H1 (cell line): Measurements from ENCODE around the gene ACLY. TPM values are rescaled to one million over a fixed set of nuclear protein-coding genes. Genes with fewer than 3 reads are reported as not detected.
A peak's percentile ranks its signal among the peaks of the same experiment; 100 is the strongest.

Experiments used
- CTCF ChIA-PET: fragments of 300-600 bp; sonication (Branson Sonifier 250); formaldehyde crosslinking; loops from one replicate; lab custom pipeline; 2021; ENCODE audit not compliant: partially characterized antibody; lab: Charles Lee
- POLR2A ChIA-PET: fragments of 300-600 bp; sonication (Branson Sonifier 250); formaldehyde crosslinking; loops from one replicate; lab custom pipeline; 2021; ENCODE audit warnings: inconsistent platforms; ENCODE audit not compliant: partially characterized antibody; lab: Charles Lee
- DNase-seq, 2 experiments: peaks; one replicate each; pipeline versions ENCODE4 v3.0.0 to v3.0.0-alpha.2; 2010 to 2022; ENCODE audit warnings: low spot score in 2 of 2, low read depth in 1 of 2, mixed read lengths in 1 of 2
- FAIRE-seq: peaks from 2 replicates; lab custom pipeline; 2011; peaks lifted over from hg19 to GRCh38; lab: Jason Lieb, UNC
- H2AFZ ChIP-seq: 2 replicates; pipeline ENCODE4 v1.8.1; 2012; ENCODE audit warnings: low read length, inconsistent platforms
- H2AK5ac ChIP-seq: 2 replicates; pipeline ENCODE4 v1.6.1; 2013; ENCODE audit warnings: low read depth, low read length
- H2BK120ac ChIP-seq: replicated peaks from 2 replicates; pipeline ENCODE3; 2013; ENCODE audit warnings: low read depth, low read length, inconsistent platforms
- H2BK12ac ChIP-seq: 2 replicates; pipeline ENCODE4 v1.6.1; 2013; ENCODE audit warnings: low read depth, low read length
- H2BK15ac ChIP-seq: 2 replicates; pipeline ENCODE4 v1.6.1; 2013; ENCODE audit warnings: low read length
- H2BK20ac ChIP-seq: 2 replicates; pipeline ENCODE4 v1.6.1; 2013; ENCODE audit warnings: low read length
- H2BK5ac ChIP-seq: 2 replicates; pipeline ENCODE4 v1.6.1; 2013; ENCODE audit warnings: low read depth, low read length
- H3K14ac ChIP-seq: 2 replicates; pipeline ENCODE4 v1.6.1; 2013; ENCODE audit warnings: inconsistent platforms; ENCODE audit not compliant: insufficient read length
- H3K18ac ChIP-seq: 2 replicates; pipeline ENCODE4 v1.6.1; 2013; ENCODE audit warnings: low read length; ENCODE audit errors: extremely low read depth
- H3K23ac ChIP-seq: 2 replicates; pipeline ENCODE4 v1.6.1; 2013; ENCODE audit warnings: inconsistent platforms; ENCODE audit not compliant: insufficient read length
- H3K23me2 ChIP-seq: 2 replicates; pipeline ENCODE4 v1.6.1; 2013; ENCODE audit warnings: low read depth, low read length
- H3K27ac ChIP-seq: 2 replicates; pipeline ENCODE4 v1.6.1; 2011; ENCODE audit warnings: low read depth, low read length, inconsistent platforms
- H3K27me3 ChIP-seq, 4 experiments: replicated peaks in 1 of 4; 1 replicate in 1 of 4; 2 replicates in 3 of 4; pipeline versions ENCODE4 v1.6.1 to v1.8.1; 2011 to 2013; ENCODE audit warnings: low read length in 3 of 4, mild to moderate bottlenecking in 3 of 4, inconsistent platforms in 2 of 4, mixed read lengths in 2 of 4, moderate library complexity in 1 of 4; ENCODE audit not compliant: control insufficient read depth in 3 of 4, insufficient read depth in 3 of 4; ENCODE audit errors: extremely low read depth in 1 of 4
- H3K36me3 ChIP-seq, 4 experiments: 2 replicates each; pipeline versions ENCODE4 v1.6.1 to v1.8.1; 2011 to 2013; ENCODE audit warnings: mild to moderate bottlenecking in 4 of 4, low read length in 3 of 4, moderate library complexity in 2 of 4, control low read depth in 1 of 4, inconsistent platforms in 1 of 4; ENCODE audit not compliant: insufficient read depth in 4 of 4, control insufficient read depth in 2 of 4
- H3K4ac ChIP-seq: replicated peaks from 2 replicates; pipeline ENCODE3; 2013; ENCODE audit warnings: low read length, low read depth, mixed read lengths, inconsistent platforms; ENCODE audit not compliant: insufficient read length
- H3K4me1 ChIP-seq, 4 experiments: replicated peaks in 1 of 4; 1 replicate in 1 of 4; 2 replicates in 3 of 4; pipeline versions ENCODE4 v1.6.1 to v1.8.1; 2011 to 2013; ENCODE audit warnings: low read length in 3 of 4, inconsistent platforms in 2 of 4, mixed read lengths in 1 of 4; ENCODE audit not compliant: insufficient read depth in 4 of 4, control insufficient read depth in 3 of 4
- H3K4me2 ChIP-seq, 2 experiments: 2 replicates each; pipeline versions ENCODE4 v1.6.1 to v1.8.1; 2011 to 2013; ENCODE audit warnings: low read depth in 2 of 2, low read length in 2 of 2, control low read depth in 1 of 2, inconsistent platforms in 1 of 2, mild to moderate bottlenecking in 1 of 2; ENCODE audit not compliant: insufficient read depth in 1 of 2
- H3K4me3 ChIP-seq, 4 experiments: fragments of 200-600, 300-600 bp in 1 of 4; sonication (generic), shearing (Covaris generic), sonication (Bioruptor Twin) in 1 of 4; 2 replicates each; pipeline versions ENCODE4 v1.5.1 to v1.8.1; 2011 to 2016; ENCODE audit warnings: low read length in 4 of 4, low read depth in 3 of 4, control low read depth in 2 of 4, inconsistent platforms in 2 of 4, mild to moderate bottlenecking in 2 of 4, mixed read lengths in 1 of 4, moderate library complexity in 1 of 4; ENCODE audit not compliant: insufficient read depth in 2 of 4; ENCODE audit errors: extremely low read depth in 1 of 4
- H3K56ac ChIP-seq: replicated peaks from 2 replicates; pipeline ENCODE3; 2013; ENCODE audit warnings: low read depth, mild to moderate bottlenecking, mixed read lengths, low read length, inconsistent platforms; ENCODE audit not compliant: insufficient read length
- H3K79me1 ChIP-seq: 2 replicates; pipeline ENCODE4 v1.6.1; 2013; ENCODE audit warnings: low read depth, low read length, control low read depth
- H3K79me2 ChIP-seq, 2 experiments: 2 replicates each; pipeline versions ENCODE4 v1.6.1 to v1.8.1; 2012 to 2013; ENCODE audit warnings: low read length in 2 of 2, mild to moderate bottlenecking in 2 of 2, inconsistent platforms in 1 of 2; ENCODE audit not compliant: insufficient read depth in 2 of 2, control insufficient read depth in 1 of 2
- H3K9ac ChIP-seq, 4 experiments: replicated peaks in 1 of 4; 1 replicate in 1 of 4; 2 replicates in 3 of 4; pipeline versions ENCODE4 v1.6.1 to v1.8.1; 2011 to 2013; ENCODE audit warnings: low read depth in 3 of 4, low read length in 3 of 4, control low read depth in 2 of 4, mild to moderate bottlenecking in 2 of 4, moderate library complexity in 2 of 4, inconsistent platforms in 1 of 4; ENCODE audit errors: extremely low read depth in 1 of 4
- H3K9me3 ChIP-seq, 2 experiments: 2 replicates each; pipeline versions ENCODE4 v1.6.1 to v1.8.1; 2012 to 2013; ENCODE audit warnings: mild to moderate bottlenecking in 2 of 2, moderate library complexity in 2 of 2, control low read depth in 1 of 2, inconsistent platforms in 1 of 2, low read depth in 1 of 2, low read length in 1 of 2, mixed read lengths in 1 of 2; ENCODE audit not compliant: insufficient read depth in 2 of 2
- H4K20me1 ChIP-seq, 2 experiments: replicated peaks in 1 of 2; 2 replicates each; pipeline versions ENCODE3 to v1.8.1; 2011 to 2013; ENCODE audit warnings: inconsistent platforms in 2 of 2, low read length in 2 of 2, mild to moderate bottlenecking in 1 of 2; ENCODE audit not compliant: insufficient read depth in 2 of 2, control insufficient read depth in 1 of 2
- H4K5ac ChIP-seq: 2 replicates; pipeline ENCODE4 v1.6.1; 2013; ENCODE audit warnings: low read length, low read depth, mixed read lengths, inconsistent platforms; ENCODE audit not compliant: insufficient read length
- H4K8ac ChIP-seq: 2 replicates; pipeline ENCODE4 v1.8.0; 2013; ENCODE audit warnings: mild to moderate bottlenecking, moderate library complexity, low read length, inconsistent platforms; ENCODE audit not compliant: insufficient read depth; ENCODE audit errors: extremely low read depth
- H4K91ac ChIP-seq: replicated peaks from 2 replicates; pipeline ENCODE3; 2013; ENCODE audit warnings: low read length, mixed read lengths, inconsistent platforms; ENCODE audit not compliant: insufficient read length
- CBX5 ChIP-seq: fragments of 300-800, 300-1000 bp; sonication (generic); IDR thresholded peaks from 2 replicates; pipeline ENCODE4 v1.7.1; 2016; ENCODE audit warnings: antibody characterized with exemption, low read length, low read depth
- JUND ChIP-seq: IDR thresholded peaks from 2 replicates; pipeline ENCODE4 v1.6.1; 2011; ENCODE audit warnings: mild to moderate bottlenecking, improper control_type of control experiment, low read length
- PHF8 ChIP-seq: fragments of 200-600 bp; sonication (generic); conservative IDR thresholded peaks from 2 replicates; pipeline ENCODE4 v1.7.1; 2012; ENCODE audit warnings: low read depth, mild to moderate bottlenecking, inconsistent platforms, low read length, moderate library complexity
- POLR2A ChIP-seq, 2 experiments: IDR thresholded peaks; 1 replicate in 1 of 2; 2 replicates in 1 of 2; pipeline ENCODE4 v1.6.1; 2011; ENCODE audit warnings: low read depth in 2 of 2, low read length in 2 of 2, mild to moderate bottlenecking in 2 of 2; ENCODE audit errors: control extremely low read depth in 1 of 2
- POLR2AphosphoS5 ChIP-seq: IDR thresholded peaks from 2 replicates; pipeline ENCODE4 v1.6.1; 2011; ENCODE audit warnings: low read depth, low read length
- YY1 ChIP-seq: IDR thresholded peaks from 2 replicates; pipeline ENCODE4 v1.6.1; 2011; ENCODE audit warnings: low read depth, mild to moderate bottlenecking, low read length
- WGBS, 2 experiments: shearing (Covaris generic) in 1 of 2; methylation state at CpG; one replicate each; pipeline versions ENCODE4 v1.1.6 to v1.1.7; 2013 to 2015; ENCODE audit warnings: low lambda C conversion rate in 2 of 2, mixed read lengths in 2 of 2, inconsistent platforms in 1 of 2, low coverage in 1 of 2, missing lambda C conversion rate in 1 of 2; ENCODE audit not compliant: insufficient replicate concordance in 2 of 2, insufficient coverage in 1 of 2, insufficient read length in 1 of 2; ENCODE audit errors: extremely low coverage in 1 of 2, missing lambda C conversion rate in 1 of 2; 5-methylcytosine and 5-hydroxymethylcytosine counted together
- polyA plus RNA-seq, 7 experiments: library from polyadenylated mRNA; depleted of rRNA in 3 of 7; stranded (reverse) in 5 of 7; unstranded in 2 of 7; fragments of >200 nt in 5 of 7; fragments of 200-250 nt in 2 of 7; gene quantifications; 1 replicate in 5 of 7; 2 replicates in 1 of 7; 4 replicates in 1 of 7; pipeline versions ENCODE4 v1.2.1 to v1.2.3, GENCODE V29; 2011 to 2013; ENCODE audit warnings: missing spikeins in 2 of 7, mixed read lengths in 2 of 7
- total RNA-seq: library from RNA; stranded (reverse); fragmentation: NEBNext Ultra II Directional; extraction: Animal tissue kit (Norgen Biotek cat#: 25700); gene quantifications from 2 replicates; pipeline ENCODE4 v1.2.1, GENCODE V29; 2021
- TF ChIP-seq, protein P1 (sequence below): IDR thresholded peaks from 2 replicates; pipeline ENCODE4 v1.6.1; 2012; ENCODE audit warnings: inconsistent platforms

ACLY gene
- total and polyA plus RNA-seq, 2 of the 8 experiments (the other 6 are each of a cell fraction or from before 2014, with no cell fraction given): 167 to 393 TPM

DNA sequence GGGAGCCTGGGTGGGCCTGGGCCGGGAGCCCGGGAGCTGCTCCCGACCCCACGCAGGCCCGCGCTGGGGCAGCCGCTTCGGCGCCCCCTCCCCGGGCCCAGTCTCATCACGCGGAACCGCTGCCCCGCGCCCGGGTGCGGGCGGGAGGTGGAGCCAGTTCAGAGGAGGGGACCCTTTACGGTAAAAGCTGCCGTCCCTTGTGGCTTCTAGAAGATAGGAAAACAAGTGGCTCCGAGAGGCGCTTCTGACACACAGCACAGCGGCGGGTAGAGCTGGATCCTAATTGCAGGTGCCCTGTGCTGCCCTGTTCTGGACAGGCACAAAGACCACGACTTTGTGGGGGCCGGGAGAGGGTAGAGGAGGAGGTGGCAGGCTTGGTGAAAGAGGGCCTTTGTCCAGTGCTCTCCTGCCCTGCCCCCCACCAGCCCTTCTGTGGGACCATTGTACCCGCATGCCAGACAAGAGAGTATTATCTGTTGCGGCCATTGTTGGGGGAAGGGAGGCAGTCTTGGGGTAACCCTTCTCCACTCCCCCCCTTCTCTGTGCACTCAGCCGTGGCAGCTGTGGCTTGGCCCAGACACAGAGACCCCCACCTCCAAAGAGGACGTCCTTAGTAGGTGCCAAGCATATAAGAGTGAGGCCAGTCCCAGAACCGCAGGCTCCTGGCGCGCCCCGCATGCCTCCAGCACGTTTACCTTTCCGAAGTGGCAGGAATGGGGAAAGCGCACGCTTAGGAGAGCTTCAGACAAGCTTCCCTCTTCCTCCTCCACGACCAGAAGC, 48.6 kb upstream of the ACLY start:
- H4K5ac ChIP-seq: no peak overlapping the region
- TF ChIP-seq JUND: no peak
- peak; percentile 69; the same call in 1 of the 2 replicates for TF ChIP-seq YY1
- no peak for TF ChIP-seq CBX5
- TF ChIP-seq PHF8: peak; percentile 1; the same call in 1 of the 2 replicates
- TF ChIP-seq, protein P1, sequence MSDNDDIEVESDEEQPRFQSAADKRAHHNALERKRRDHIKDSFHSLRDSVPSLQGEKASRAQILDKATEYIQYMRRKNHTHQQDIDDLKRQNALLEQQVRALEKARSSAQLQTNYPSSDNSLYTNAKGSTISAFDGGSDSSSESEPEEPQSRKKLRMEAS: peak; percentile 18; the same call in 1 of the 2 replicates
- peak; percentile 35; the same call in 1 of the 2 replicates for TF ChIP-seq POLR2AphosphoS5
- 0 out of 3 replicates have a peak, but pooled peaks of 1 of the 2 experiments have one; percentile 71 for TF ChIP-seq POLR2A (IDR thresholded peaks at IDR 0.05; ENCODE audit: control extremely low read depth in 1 of 2, low read depth in 2 of 2, low read length in 2 of 2)

More for the DNA sequence above, 48.6 kb upstream of the ACLY start:
- H3K79me2 ChIP-seq: no peaks in the 10 kb centered on the region
- H2BK12ac ChIP-seq: no peak overlapping the region; the same call in 1 of the 2 replicates
- peaks cover 8% of the 10 kb centered on the region; the same call in 1 of the 2 replicates for H3K23me2 ChIP-seq
- no peak overlapping the region for H2BK120ac ChIP-seq
- H2AK5ac ChIP-seq: 0 out of 2 replicates have a peak overlapping the region, but pooled peaks have one; percentile 58
- H3K23ac ChIP-seq: no peak overlapping the region
- no peak overlapping the region for H2BK20ac ChIP-seq
- ChIA-PET POLR2A (interaction anchor here (0.9 to 6.3 kb wide), 22 partner anchors 7 to 279 kb away, joined by 3 to 67 read pairs (median 5); partner anchors contain the start of genes ACLY, DNAJC7, EIF1 and NKIRAS2), CTCF (interaction anchor here (0.6 to 11.6 kb wide), 7 partner anchors 8 to 105 kb away, joined by 3 to 205 read pairs (median 3); partner anchors contain the start of gene ACLY)
- peak overlapping the region; percentile 69 to 88 (median 73) for H3K9ac ChIP-seq
- H2AFZ ChIP-seq: no peak overlapping the region
- H3K18ac ChIP-seq: peak overlapping the region; percentile 32
- H3K79me1 ChIP-seq: peaks cover 3% of the 10 kb centered on the region; the same call in 1 of the 2 replicates
- H3K14ac ChIP-seq: no peak overlapping the region
- FAIRE-seq (no peak), DNase-seq (peak in 1 of 2 experiments; percentile 59)
- H2BK5ac ChIP-seq: no peak overlapping the region
- peaks cover 0 to 7% (median 6%) of the 10 kb centered on the region in 4 experiments; a peak in 4 of 8 replicates for H3K36me3 ChIP-seq
- 37% methylated on average over 28 of the region's 39 CpGs; no CpG with 5 or more reads in 1 of the 2 experiments for WGBS, 2 experiments
- peak overlapping the region; percentile 86 to 95 for H3K4me2 ChIP-seq
- H3K56ac ChIP-seq: peak overlapping the region; percentile 35
- peak overlapping the region; percentile 39 for H4K91ac ChIP-seq
- H4K20me1 ChIP-seq: peaks cover 0 to 11% of the 10 kb centered on the region in 2 experiments
- H3K9me3 ChIP-seq: no peaks in the 10 kb centered on the region
- peak overlapping the region; percentile 93 for H4K8ac ChIP-seq
- 0 out of 2 replicates have a peak overlapping the region, but pooled peaks have one; percentile 40 for H2BK15ac ChIP-seq
- peak overlapping the region; percentile 65 for H3K27ac ChIP-seq
- H3K4me1 ChIP-seq: peaks cover 0 to 10% (median 5%) of the 10 kb centered on the region in 4 experiments; a peak in 6 of 7 replicates
- H3K27me3 ChIP-seq: no peaks in the 10 kb centered on the region
- peak overlapping the region; percentile 32 for H3K4ac ChIP-seq
- H3K4me3 ChIP-seq: peak overlapping the region; percentile 71 to 96 (median 78)
